HG03442 (cell line): Measurements from ENCODE around the gene SAMD8.
"Not testable (repeated sequence)": the region's sequence is repeated elsewhere in the genome, so short reads cannot be mapped to it uniquely, and the experiment has no call there.

Experiments
- ATAC-seq: cut with Tn5 transposase; IDR thresholded peaks from one replicate; pipeline ENCODE4 v1.9.1; 2021; ENCODE audit warnings: mild to moderate bottlenecking, moderate library complexity; ENCODE audit not compliant: unreplicated experiment

SAMD8 gene

DNA sequence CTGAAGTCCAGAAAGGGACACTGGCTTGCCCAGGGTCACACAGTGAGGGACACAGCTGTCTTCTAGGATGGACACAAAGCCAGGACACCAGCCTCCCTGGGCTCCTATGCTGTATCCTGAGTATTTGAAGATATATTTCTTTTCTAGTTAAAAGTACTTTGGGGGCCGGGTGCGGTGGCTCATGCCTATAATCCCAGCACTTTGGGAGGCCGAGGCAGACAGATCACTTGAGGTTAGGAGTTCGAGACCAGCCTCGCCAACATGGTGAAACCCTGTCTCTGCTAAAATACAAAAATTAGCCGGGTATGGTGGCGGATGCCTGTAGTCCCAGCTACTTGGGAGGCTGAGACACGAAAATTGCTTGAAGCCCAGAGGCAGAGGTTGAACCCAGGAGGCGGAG is 4.6 kb upstream of the SAMD8 start:
- ATAC-seq: not testable (repeated sequence)

DNA sequence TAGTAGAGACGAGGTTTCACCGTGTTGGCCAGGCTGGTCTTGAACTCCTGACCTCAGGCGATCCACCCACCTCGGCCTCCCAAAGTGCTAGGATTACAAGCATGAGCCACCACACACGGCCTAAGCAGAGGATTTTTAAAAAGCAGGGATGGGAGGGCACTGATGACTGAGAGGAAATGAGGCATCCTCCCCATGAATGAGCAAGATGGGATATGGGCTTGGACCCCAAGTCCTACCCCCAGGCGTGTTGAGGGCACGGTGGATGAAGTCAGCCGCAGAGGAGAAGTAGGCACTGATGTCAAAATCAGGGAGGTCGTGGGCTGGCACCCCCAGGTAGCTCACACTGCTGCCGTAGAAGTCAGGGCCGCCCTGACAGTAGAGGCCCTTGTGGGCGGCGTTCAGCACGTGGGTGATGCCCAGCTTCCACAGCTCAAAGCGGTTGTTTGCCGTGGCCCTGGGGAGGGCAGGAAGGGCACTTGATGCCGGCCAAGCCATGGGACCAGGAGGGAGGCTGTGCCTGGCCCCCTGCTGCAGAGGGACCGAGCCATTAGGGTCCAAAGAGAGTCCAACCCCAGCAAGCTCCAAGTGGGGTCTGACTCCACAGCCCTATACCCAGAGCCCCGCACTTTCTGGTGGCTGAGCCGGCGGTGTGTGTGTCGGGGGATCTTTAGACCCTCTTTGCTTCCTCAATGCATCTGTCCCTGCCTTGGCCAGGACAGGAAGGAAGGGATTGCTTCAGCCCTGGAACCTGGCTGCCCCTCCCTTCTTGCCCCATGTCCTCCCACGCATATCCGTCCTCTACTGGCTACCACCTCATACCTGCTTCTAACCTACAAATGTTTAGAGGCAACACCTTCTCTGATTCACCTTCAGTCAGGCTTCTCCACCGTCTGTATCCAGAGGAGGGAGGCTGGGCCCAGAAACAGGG is 3.4 kb upstream of the SAMD8 start:
- no peak for ATAC-seq

DNA sequence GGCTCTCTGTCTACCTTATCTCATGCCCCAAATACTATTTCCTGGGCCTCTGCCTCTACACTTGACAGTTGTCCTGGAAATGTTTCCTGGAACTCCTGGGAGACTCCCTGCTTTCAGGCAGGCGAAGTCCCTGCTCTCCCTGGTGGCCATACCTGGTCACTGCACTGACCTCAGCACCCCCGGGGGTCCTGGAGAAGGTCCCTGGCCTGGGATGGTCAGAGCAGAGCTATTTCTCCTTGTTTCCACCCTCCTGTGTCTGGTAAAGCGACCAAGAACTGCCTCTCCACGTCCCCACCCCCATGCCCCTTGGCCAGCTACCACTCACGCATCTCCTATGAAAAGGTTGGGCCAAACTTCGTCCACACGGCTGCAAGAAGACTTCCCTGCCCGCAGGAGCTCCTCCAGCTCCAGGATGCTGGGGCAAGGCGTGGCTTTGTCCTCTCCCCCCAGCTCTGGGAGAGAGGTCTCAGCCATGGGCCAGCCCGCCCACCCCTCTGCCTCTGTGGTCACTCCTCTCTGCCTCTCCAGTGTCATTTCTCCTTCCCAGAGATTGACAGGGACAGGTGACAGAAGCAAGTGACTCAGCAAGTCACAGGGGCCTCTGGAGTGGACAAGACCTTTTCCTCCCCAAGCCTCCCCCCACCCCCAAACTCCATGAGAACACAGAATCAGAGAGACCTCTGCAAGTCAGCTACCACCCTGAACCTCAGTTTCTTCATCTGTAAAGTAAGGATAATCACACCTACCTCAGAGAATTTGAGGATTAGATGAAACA is 2.6 kb upstream of the SAMD8 start:
- no peak for ATAC-seq

DNA sequence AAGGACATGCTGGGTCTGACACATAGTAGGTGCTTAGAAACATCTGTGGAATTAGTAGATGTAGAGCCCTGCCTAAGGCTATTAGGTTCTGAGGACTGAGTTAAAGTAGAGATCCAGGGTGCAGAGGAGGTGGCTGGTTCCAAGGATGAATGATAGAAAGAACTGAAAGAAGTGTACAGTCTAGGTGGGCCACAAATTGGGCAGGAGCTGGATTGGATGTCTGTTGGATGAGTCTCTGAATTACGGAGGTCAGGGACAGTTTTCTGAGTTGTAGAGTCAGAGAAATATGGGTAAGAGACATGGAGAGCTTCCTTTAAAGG is 2.0 kb upstream of the SAMD8 start:
- no peak for ATAC-seq

GRCh38 chr10:75110006-75110632 is 1.3 kb upstream of the SAMD8 start:
- ATAC-seq: no peak

- peak; percentile 17 for ATAC-seq
These were observed 637 bp downstream of the SAMD8 start for GRCh38 chr10:75111907-75112679.

DNA sequence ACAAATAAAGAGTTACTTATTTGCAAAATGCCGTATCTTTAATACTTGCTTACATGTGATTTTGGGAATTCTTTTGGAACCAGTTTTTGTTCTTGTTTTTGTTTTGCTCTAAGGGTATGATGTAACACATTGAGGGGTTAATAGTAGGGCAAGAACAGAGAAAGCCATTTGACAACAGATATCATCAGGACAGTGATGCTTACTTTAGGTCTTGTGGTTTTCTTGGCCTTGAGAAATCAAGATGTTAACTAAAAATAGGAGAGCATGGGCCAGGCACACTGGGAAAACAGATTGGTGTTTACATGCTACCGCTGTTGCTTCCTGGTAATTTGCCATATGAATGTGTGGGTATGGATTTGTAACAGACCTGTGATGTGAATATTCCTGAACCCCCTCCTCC is 3.7 kb downstream of the SAMD8 start:
- ATAC-seq: no peak

DNA sequence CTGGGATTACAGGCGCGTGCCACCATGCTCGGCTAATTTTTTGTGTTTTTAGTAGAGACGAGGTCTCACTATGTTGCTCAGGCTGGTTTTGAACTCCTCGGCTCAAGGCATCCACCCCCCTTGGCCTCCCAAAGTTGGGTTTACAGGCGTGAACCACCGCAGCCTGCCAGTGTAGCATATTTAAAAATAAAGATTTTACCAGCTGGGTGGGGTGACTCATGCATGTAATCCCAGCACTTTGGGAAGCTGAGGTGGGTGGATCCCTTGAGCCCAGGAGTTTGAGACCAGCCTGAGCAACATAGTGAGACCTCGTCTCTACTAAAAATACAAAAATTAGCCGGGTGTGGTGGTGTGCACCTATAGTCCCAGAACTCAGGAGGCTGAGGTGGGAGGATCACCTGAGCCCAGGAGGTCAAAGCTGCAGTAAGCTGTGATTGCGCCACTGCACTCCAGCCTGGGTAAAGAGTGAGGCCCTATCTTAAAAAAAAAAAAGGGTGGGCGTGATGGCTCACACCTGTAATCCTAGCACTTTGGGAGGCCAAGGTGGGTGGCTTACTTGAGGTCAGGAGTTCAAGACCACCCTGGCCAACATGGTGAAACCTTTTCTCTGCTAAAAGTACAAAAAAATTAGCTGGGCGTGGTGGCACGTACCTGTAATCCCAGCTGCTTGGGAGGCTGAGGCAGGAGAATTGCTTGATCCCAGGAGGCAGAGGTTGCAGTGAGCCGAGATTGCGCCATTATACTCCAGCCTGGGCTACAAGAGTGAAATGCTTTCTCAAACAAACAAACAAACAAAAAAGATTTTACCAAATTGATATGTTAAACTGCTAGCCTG is 5.7 kb downstream of the SAMD8 start:
- not testable (repeated sequence) for ATAC-seq

DNA sequence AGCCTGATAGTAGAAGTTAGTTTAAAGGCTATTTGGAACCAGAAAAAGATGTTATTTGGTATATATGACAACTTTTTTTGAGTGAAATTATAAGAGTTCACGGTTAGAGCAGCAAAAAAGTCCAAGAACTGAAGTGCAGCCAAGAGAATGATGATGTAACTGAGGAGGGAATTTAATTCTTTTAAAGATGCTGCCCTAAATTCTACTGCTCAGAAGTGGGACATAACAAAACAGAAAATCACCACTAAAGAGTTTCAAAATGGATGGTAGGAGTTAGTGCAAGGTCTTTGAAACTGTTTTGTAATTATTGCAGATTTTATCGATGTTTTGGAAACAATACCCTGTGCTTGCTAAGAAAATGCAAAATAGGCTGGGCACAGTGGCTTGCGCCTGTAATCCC is 6.5 kb downstream of the SAMD8 start:
- no peak for ATAC-seq

DNA sequence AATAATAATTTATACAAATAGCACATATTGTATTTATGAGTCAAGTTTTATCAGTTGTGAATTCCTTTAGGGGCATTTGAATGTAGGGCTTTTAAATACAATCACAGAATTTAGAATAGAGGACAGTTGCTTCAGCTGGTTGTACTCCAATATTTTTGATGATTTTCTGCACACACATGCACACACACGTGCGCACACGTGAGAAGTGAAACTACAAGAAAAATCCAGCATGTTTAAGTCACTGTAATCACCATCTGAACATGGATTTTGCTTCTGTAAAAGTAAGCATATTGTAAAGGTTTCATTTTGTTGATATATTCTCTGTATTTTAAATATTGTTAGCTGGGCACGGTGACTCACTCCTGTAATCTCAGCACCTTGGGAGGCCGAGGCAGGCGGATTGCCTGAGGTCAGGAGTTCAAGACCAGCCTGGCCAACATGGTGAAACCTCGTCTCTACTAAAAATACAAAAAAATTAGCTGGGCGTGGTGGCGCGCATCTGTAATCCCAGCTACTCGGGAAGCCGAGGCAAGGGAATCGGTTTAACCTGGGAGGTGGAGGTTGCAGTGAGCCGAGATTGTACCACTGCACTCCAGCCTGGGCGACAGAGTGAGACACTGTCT is 8.1 kb downstream of the SAMD8 start:
- ATAC-seq: not testable (repeated sequence)

- no peak for ATAC-seq
These were observed 9.9 kb downstream of the SAMD8 start for GRCh38 chr10:75121322-75121721.

DNA sequence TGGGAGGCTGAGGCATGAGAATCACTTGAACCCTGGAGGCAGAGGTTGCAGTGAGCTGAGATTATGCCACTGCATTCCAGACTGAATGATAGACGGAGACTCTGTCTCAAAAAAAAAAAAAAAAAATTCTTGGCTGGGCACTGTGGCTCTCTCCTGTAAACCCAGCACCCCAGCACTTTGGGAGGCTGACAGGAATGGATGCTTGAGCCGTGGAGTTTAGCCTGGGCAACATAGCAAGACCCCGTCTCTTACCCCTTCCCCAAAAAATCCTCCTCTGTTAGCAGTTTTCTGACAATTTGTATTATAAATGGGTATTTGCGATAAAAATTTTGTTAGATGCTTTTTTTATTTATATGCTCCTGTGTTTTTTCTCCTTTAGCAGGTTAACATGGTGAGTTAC is 11.0 kb downstream of the SAMD8 start:
- no peak for ATAC-seq

- no peak for ATAC-seq
These were observed 11.7 kb downstream of the SAMD8 start for GRCh38 chr10:75123088-75123682.

GRCh38 chr10:75126277-75126676 is 14.8 kb downstream of the SAMD8 start:
- ATAC-seq: no peak

GRCh38 chr10:75127471-75127870 is 16.0 kb downstream of the SAMD8 start:
- ATAC-seq: no peak

GRCh38 chr10:75128985-75129384 is 17.5 kb downstream of the SAMD8 start:
- ATAC-seq: not testable (repeated sequence)

DNA sequence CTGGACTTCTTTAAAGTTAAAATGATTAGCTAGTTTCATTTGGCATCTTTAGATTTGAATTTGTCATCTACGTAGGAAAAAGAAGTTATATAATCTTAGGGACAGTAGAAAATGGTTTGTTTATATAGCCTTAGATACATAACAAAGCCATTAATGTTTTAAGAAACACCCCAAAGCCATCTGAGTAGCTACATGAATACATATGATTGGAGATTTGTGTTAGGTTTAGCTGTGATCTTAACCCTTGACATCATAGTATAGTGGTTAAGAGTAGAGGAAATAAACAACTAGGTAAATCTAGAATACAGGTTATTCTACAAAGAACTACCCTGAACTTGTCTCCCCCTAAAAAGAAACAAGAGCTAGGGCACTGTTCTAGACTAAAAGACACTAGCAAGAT is 18.1 kb downstream of the SAMD8 start:
- ATAC-seq: no peak

DNA sequence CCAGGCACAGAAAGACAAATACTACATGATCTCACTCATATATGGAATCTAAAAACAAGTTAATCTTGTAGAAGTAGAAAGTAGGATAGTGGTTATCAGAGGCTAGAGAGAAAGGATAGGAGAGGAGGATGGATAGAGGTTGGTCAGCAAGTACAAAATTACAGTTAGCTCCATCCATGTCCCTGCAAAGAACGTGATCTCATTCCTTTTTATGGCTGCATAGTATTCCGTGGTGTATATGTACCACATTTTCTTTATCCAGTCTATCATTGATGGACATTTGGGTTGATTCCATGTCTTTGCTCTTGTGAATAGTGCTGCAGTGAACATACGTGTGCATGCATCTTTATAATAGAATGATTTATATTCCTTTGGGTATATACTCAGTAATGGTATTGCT is 22.2 kb downstream of the SAMD8 start:
- not testable (repeated sequence) for ATAC-seq

DNA sequence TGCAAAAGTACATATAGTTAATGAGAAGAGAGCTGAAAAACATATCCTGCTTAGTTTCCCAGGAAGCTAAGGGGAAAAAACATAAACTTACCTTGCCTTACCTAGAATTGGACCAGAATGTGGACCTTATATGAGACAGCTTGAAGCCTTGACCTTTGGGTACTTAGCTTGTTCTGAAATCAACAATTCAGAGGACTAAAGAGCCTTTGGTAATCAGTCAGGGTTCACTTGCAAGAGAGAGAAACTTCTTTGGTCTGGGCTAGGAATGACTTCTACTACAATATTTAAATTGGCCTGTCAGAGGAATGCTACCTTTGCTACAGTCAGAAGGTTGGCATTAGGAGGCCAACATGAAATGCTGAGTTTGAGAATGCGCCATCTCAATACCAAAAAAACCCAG is 24.9 kb downstream of the SAMD8 start:
- no peak for ATAC-seq
